ENCODE data around the gene NPLOC4.
A peak's percentile ranks its signal among the peaks of the same experiment; 100 is the strongest.

The NPLOC4 gene

DNA sequence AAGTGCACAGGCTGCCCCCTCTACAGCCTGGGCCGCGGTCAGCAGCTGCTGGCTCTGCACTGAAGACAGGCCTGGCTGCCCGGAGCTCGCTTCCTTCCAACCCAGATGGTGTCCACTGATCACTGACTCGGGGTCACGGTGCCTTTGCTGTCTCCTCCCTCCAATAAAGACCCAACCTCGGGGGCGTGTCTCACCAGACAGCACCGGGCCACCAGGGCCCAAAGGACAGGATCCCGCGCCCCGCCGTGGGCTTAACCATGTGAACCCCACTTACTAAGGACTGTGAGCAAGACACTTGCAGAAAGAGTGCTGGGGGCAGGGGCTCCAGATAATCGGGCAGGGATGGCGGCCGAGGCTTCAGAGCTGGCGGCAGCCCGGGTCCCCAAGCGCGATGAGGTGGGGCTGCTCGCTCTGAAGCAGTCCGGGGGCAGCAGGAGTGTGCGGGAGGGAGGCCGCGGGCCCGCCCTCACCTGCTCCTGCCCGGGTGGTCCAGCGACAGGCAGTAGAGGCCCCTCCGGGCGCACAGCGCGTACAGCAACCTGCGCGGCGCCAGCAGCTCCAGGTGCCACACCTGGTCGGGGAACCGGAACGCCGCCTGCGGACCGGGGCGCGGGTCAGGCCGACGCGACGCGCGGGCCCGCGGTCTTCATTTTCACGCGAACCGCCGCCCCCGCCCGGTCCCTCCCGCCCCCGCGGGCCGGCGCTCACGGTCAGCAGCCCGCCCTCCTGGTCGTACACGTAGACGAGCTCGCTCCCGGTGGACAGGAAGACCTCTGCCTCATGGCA is 85.3 kb downstream of the NPLOC4 start:
- H3K4me3 ChIP-seq (ENCODE audit: insufficient read depth, low read depth, low read length, poor library complexity, severe bottlenecking), result peak overlapping the region; percentile 95
- H3K27me3 ChIP-seq (replicated peaks; ENCODE audit: control insufficient read depth, insufficient read depth, low read length, poor library complexity, severe bottlenecking), result no peaks in the 10 kb centered on the region
- no peaks in the 10 kb centered on the region for H3K9me3 ChIP-seq (ENCODE audit: control insufficient read depth, low read length)
- DNase-seq, result no peak
- H3K27ac ChIP-seq (ENCODE audit: insufficient read depth, low read length, poor library complexity, severe bottlenecking), result peak overlapping the region; percentile 76
- peaks cover 18% of the 10 kb centered on the region for H3K4me1 ChIP-seq (ENCODE audit: control insufficient read depth, insufficient read depth, low read length, poor library complexity, severe bottlenecking)
- H3K36me3 ChIP-seq (ENCODE audit: control insufficient read depth, insufficient read depth, low read length), result peaks cover 22% of the 10 kb centered on the region

DNA sequence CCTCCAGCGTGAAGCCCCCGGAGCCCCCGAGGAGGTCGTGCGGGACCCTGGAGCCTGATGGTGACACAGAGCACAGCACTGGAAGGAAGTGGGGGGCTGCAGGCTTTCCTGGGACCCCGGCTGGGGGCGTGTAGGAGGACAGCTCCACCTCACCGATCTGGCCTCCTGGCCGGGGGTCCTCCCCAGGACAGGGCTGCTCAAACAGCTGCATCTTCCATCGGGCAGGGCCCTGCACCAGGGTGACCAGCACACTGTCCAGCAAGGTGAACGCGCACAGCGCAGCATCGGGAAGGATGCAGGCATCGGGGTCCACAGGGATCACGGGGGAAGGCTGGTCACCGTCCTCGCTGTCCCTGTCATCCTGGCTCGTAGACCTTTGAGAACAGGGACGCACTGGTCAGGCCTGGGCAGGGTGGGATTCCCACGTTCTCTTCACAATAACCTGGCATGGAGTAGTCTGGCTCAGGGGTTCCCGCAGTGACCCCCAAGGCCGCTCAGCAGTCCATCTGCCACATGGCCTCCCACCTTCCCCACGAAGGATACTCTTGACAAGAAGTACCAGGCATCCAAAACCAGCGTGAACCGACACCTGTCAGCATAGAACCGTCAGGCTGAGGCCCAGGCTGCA is 86.0 kb downstream of the NPLOC4 start:
- Histone ChIP-seq H3K27ac (ENCODE audit: insufficient read depth, low read length, poor library complexity, severe bottlenecking) (no peak overlapping the region), H3K4me1 (ENCODE audit: control insufficient read depth, insufficient read depth, low read length, poor library complexity, severe bottlenecking) (peaks cover 18% of the 10 kb centered on the region), H3K36me3 (ENCODE audit: control insufficient read depth, insufficient read depth, low read length) (peaks cover 29% of the 10 kb centered on the region), H3K4me3 (ENCODE audit: insufficient read depth, low read depth, low read length, poor library complexity, severe bottlenecking) (peak overlapping the region; percentile 95), H3K27me3 (replicated peaks; ENCODE audit: control insufficient read depth, insufficient read depth, low read length, poor library complexity, severe bottlenecking) (no peaks in the 10 kb centered on the region), H3K9me3 (ENCODE audit: control insufficient read depth, low read length) (no peaks in the 10 kb centered on the region)
- no peak for DNase-seq

DNA sequence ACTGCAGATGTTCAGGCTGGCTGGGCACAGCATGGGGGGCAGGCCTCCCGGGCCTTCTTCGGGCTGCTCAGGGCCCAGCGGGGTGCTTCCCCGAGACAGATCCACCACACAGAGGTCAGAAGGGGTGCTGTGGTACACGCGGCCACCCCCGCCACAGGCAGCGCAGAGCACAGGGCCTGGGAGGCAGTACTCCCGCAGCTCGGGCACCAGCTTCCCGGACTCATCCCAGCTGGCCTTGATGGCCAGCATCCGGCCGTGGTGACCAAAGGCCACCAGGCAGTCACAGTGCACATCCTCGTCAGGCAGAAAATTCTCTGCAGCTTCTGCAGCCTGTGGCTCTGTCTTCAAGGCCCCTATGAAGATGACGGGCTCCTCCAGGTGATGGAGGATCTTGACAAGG is 86.6 kb downstream of the NPLOC4 start:
- Histone ChIP-seq H3K36me3 (ENCODE audit: control insufficient read depth, insufficient read depth, low read length) (peaks cover 35% of the 10 kb centered on the region), H3K4me1 (ENCODE audit: control insufficient read depth, insufficient read depth, low read length, poor library complexity, severe bottlenecking) (peaks cover 18% of the 10 kb centered on the region), H3K27me3 (replicated peaks; ENCODE audit: control insufficient read depth, insufficient read depth, low read length, poor library complexity, severe bottlenecking) (no peaks in the 10 kb centered on the region), H3K27ac (ENCODE audit: insufficient read depth, low read length, poor library complexity, severe bottlenecking) (no peak overlapping the region), H3K4me3 (ENCODE audit: insufficient read depth, low read depth, low read length, poor library complexity, severe bottlenecking) (no peak overlapping the region), H3K9me3 (ENCODE audit: control insufficient read depth, low read length) (no peaks in the 10 kb centered on the region)
- no peak for DNase-seq

DNA sequence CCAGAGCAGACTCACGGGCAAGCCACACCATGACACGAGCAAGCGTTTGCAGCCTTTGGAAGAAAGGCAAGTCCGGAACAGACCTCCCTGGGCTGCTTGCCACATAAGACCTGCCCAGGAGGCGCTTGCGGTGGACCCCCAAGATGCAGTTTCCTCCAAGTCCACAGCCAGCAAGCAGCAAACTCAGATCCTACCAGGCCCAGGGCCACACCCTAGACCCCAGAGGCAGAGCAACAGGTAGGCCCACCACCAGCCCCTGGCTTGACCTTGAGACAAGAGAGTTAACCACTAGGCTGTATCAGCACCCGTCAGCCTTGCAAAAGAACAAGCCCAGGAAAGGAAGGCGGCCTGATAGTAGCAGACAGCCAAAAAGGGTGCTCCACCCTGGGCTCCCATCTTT is 87.1 kb downstream of the NPLOC4 start:
- Histone ChIP-seq H3K36me3 (ENCODE audit: control insufficient read depth, insufficient read depth, low read length) (peaks cover 36% of the 10 kb centered on the region), H3K27ac (ENCODE audit: insufficient read depth, low read length, poor library complexity, severe bottlenecking) (no peak overlapping the region), H3K27me3 (replicated peaks; ENCODE audit: control insufficient read depth, insufficient read depth, low read length, poor library complexity, severe bottlenecking) (no peaks in the 10 kb centered on the region), H3K9me3 (ENCODE audit: control insufficient read depth, low read length) (no peaks in the 10 kb centered on the region), H3K4me1 (ENCODE audit: control insufficient read depth, insufficient read depth, low read length, poor library complexity, severe bottlenecking) (peaks cover 18% of the 10 kb centered on the region), H3K4me3 (ENCODE audit: insufficient read depth, low read depth, low read length, poor library complexity, severe bottlenecking) (no peak overlapping the region)
- DNase-seq, result no peak

DNA sequence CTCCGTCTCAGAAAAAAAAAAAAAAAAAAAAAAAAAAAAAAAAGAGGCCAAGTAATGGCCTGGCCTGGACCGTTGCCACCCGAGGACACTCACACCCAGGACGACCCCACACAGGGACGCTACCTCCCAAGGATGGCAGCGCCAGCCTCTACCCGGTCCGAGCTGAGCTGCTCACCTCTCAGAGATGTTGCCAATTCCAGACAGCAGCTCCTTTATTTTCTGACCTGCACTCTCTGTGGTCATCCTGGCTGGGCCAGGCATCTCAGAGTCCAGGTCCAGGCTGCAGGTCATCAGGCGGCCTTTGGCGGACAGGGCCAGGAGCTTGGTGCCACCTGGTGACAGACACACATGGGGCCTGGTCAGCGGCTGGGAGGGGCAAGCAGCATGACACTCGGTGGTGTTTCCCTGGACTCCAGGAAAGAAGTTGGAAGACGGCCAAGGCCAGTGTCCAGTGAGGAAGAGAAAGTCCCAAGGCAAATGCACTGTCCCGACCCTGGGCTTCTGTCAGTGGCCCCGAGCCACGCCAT is 87.8 kb downstream of the NPLOC4 start:
- no peak for DNase-seq
- H3K4me3 ChIP-seq (ENCODE audit: insufficient read depth, low read depth, low read length, poor library complexity, severe bottlenecking), result no peak overlapping the region
- H3K36me3 ChIP-seq (ENCODE audit: control insufficient read depth, insufficient read depth, low read length), result peaks cover 40% of the 10 kb centered on the region

DNA sequence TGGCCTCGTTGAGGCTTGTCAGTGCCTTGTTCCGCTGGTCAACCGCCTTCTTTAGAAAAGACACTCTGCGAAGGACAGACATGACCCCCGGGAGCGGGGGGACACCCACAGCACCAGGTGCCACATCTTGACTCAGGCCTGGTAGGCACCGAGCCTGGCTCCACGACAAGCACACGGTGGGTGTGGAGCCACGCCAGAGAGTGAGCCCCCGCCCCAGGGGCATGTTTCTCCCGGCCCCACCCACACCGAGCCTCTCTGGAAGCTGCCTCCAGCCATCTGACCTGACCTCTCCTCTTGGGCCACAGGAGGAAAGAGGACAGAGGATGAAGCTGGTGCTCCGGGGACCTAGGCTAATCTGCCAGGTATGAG is 89.3 kb downstream of the NPLOC4 start:
- H3K27ac ChIP-seq (ENCODE audit: insufficient read depth, low read length, poor library complexity, severe bottlenecking), result no peak overlapping the region
- no peaks in the 10 kb centered on the region for H3K9me3 ChIP-seq (ENCODE audit: control insufficient read depth, low read length)
- no peak for DNase-seq
- no peak overlapping the region for H3K4me3 ChIP-seq (ENCODE audit: insufficient read depth, low read depth, low read length, poor library complexity, severe bottlenecking)
- no peaks in the 10 kb centered on the region for H3K27me3 ChIP-seq (replicated peaks; ENCODE audit: control insufficient read depth, insufficient read depth, low read length, poor library complexity, severe bottlenecking)
- peaks cover 9% of the 10 kb centered on the region for H3K4me1 ChIP-seq (ENCODE audit: control insufficient read depth, insufficient read depth, low read length, poor library complexity, severe bottlenecking)
- peaks cover 55% of the 10 kb centered on the region for H3K36me3 ChIP-seq (ENCODE audit: control insufficient read depth, insufficient read depth, low read length)

More for the DNA sequence above, 87.8 kb downstream of the NPLOC4 start:
- no peaks in the 10 kb centered on the region for H3K27me3 ChIP-seq (replicated peaks; ENCODE audit: control insufficient read depth, insufficient read depth, low read length, poor library complexity, severe bottlenecking)
- peaks cover 17% of the 10 kb centered on the region for H3K4me1 ChIP-seq (ENCODE audit: control insufficient read depth, insufficient read depth, low read length, poor library complexity, severe bottlenecking)
- no peaks in the 10 kb centered on the region for H3K9me3 ChIP-seq (ENCODE audit: control insufficient read depth, low read length)
- H3K27ac ChIP-seq (ENCODE audit: insufficient read depth, low read length, poor library complexity, severe bottlenecking), result no peak overlapping the region

DNA sequence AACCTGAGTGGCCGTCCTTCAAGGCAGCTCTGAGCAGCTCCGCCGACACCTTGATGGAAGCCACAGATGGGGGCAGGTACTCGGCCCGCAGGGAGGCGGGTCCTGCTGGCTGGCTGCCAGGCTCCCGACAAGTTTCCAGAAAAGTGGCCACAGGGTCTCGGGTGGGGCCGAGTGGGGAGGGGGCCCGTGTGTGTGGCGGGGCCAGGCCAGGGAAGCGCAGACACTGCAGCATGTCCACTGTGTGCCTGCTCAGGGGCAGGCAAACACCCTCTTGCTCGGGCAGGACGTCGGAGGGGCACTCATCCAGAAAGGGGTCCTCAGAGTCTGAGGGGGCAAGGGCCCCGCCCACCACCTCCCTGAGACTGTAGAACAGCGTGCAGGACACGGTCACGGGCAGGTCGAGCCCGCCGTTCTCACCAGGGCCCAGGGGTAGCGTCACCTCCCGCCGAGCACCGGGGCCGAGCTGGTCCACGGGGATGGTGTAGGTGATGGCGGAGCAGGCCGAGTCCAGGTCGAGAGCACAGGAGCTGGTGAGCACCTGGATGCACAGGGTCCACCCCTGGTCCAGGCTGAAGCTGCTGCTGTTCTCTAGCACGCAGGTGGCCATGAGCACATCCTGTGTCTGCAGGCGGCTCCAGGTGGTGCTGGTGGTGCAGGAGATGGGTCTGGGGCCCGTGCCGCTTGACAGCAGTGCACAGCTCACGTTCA is 89.9 kb downstream of the NPLOC4 start:
- DNase-seq, result no peak
- no peak overlapping the region for H3K4me3 ChIP-seq (ENCODE audit: insufficient read depth, low read depth, low read length, poor library complexity, severe bottlenecking)
- H3K27me3 ChIP-seq (replicated peaks; ENCODE audit: control insufficient read depth, insufficient read depth, low read length, poor library complexity, severe bottlenecking), result no peaks in the 10 kb centered on the region
- no peak overlapping the region for H3K27ac ChIP-seq (ENCODE audit: insufficient read depth, low read length, poor library complexity, severe bottlenecking)
- peaks cover 55% of the 10 kb centered on the region for H3K36me3 ChIP-seq (ENCODE audit: control insufficient read depth, insufficient read depth, low read length)
- peaks cover 9% of the 10 kb centered on the region for H3K4me1 ChIP-seq (ENCODE audit: control insufficient read depth, insufficient read depth, low read length, poor library complexity, severe bottlenecking)
- no peaks in the 10 kb centered on the region for H3K9me3 ChIP-seq (ENCODE audit: control insufficient read depth, low read length)

DNA sequence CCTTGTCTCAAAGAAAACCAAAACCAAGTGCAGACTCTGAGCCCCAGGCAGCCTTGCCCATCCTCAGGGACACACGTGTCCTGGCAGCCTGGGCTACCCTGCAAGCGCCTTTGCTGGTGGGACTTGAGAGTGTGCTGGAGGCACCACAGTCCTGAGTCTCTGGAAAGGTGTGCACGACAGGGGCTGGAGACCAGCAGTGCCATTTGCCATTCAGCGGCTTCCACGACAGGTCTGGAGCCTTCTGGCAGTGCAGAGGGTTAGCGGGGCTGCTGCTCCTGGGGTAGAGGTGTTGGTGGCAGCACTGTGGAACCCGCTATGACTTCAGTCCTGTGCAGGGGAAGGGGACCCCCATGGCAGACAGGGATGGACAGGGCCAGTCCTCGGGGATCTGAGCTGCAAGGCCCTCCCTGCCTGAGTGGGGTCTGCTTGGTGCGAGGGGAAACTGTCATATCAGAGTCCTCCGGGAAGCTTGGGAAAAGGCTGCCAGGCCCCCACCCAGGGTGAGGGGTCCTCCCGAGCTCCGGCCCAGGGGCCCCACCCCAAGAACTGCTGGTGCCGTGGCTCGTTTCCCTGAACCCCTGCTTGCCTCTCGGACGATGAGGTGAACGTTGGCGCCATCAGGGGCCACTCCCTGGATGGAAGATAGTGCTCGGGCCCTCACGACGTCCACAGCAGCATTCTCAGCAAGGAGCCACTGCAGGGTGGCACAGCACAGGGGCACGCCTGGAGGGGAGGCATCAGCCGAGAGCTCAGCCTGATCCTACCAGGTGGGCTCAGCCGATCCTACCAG is 91.6 kb downstream of the NPLOC4 start:
- Histone ChIP-seq H3K9me3 (ENCODE audit: control insufficient read depth, low read length) (no peaks in the 10 kb centered on the region), H3K4me1 (ENCODE audit: control insufficient read depth, insufficient read depth, low read length, poor library complexity, severe bottlenecking) (no peaks in the 10 kb centered on the region), H3K4me3 (ENCODE audit: insufficient read depth, low read depth, low read length, poor library complexity, severe bottlenecking) (no peak overlapping the region), H3K27ac (ENCODE audit: insufficient read depth, low read length, poor library complexity, severe bottlenecking) (no peak overlapping the region), H3K36me3 (ENCODE audit: control insufficient read depth, insufficient read depth, low read length) (peaks cover 66% of the 10 kb centered on the region), H3K27me3 (replicated peaks; ENCODE audit: control insufficient read depth, insufficient read depth, low read length, poor library complexity, severe bottlenecking) (no peaks in the 10 kb centered on the region)
- no peak for DNase-seq

DNA sequence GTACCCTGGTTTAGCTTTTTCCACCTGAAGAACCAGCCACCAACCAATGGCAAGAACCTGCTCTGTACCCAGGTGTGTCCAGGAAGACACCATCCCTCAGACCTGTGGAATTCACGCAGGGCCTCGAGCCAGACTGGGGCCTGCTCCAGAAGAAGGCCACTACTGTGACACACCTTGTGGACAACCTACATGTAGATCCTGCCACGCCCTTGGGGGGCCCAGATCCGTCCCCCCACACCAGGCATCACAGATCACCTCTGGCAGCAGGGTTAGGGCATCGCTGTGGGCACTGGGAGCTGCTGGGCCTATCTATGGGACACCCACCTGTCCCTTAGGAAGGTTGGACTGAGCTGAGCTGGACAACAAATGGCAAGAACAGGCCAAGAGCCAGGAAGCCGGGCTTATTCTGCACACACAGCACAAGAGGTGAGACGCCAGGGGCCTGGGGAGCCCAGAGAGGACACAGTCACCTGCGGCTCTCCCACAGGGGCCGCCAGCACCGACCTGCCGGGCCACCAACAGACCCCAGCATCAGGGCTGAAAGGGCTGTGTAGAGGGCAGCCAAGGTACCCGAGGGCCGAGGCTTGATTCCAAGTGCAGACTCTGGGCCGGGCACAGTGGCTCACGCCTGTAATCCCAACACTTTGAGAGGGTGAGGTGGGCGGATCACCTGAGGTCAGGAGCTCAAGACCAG is 92.5 kb downstream of the NPLOC4 start:
- H3K9me3 ChIP-seq (ENCODE audit: control insufficient read depth, low read length), result no peaks in the 10 kb centered on the region
- peaks cover 67% of the 10 kb centered on the region for H3K36me3 ChIP-seq (ENCODE audit: control insufficient read depth, insufficient read depth, low read length)
- no peak overlapping the region for H3K4me3 ChIP-seq (ENCODE audit: insufficient read depth, low read depth, low read length, poor library complexity, severe bottlenecking)
- no peak for DNase-seq
- no peak overlapping the region for H3K27ac ChIP-seq (ENCODE audit: insufficient read depth, low read length, poor library complexity, severe bottlenecking)
- H3K27me3 ChIP-seq (replicated peaks; ENCODE audit: control insufficient read depth, insufficient read depth, low read length, poor library complexity, severe bottlenecking), result no peaks in the 10 kb centered on the region
- no peaks in the 10 kb centered on the region for H3K4me1 ChIP-seq (ENCODE audit: control insufficient read depth, insufficient read depth, low read length, poor library complexity, severe bottlenecking)

Measured in effector memory CD4-positive, alpha-beta T cell (primary cell).